ENCODE data around the gene CFAP221.

CFAP221 gene

DNA sequence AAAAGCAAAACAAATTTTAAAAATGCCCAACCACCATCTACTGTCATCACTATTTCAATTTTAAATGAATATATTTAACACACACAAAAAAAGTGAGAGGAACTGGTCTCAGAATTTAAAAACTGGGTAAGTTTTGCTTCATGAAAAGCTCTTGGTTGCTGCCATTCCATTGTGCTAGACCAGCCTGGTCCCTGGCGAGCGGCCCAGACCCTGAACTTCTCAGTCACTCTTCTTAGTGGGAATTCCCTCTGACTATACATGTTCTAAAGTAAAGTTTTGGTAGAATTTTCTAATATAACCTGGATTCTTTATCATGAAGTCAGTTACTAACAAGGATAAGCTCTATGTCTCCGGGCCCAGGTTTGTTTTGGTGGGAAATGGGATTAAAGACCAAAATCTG lies 99.9 kb downstream of the CFAP221 start:
- peak in 6 of 51 donors; percentile 4 to 29 (median 16) for DNase-seq

DNA sequence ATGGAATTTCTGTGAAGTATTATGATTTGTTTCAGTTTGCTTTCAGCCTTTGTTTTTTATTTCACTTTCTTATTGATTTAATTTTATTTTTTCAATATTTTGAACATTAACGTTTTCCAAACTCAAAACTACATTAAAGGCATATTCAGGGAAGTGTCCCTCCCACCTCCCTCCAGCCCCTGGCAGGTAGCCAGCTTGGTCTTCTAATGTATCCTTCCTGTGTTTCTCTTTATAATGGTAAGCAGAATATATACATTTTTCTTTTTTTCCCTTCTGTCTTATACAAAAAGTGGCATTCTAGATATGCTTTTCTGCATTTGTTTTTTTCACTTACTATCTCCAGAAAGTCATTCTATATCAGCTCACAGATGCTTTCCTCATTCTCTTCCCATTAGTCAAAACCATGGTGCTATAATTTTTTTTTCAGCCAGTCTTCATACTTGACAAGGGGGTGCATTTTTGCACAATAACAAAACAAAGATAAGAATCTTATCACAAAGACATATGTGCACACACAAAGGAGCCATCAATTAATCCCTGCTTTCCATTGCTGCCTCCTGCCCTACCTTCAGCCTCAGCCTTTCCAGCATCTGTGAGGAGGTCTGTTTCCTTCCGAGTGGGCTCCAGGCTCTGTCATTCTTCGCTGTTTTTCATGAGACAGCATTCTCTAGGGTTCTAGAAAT lies 101.1 kb downstream of the CFAP221 start:
- no peak for DNase-seq

DNA sequence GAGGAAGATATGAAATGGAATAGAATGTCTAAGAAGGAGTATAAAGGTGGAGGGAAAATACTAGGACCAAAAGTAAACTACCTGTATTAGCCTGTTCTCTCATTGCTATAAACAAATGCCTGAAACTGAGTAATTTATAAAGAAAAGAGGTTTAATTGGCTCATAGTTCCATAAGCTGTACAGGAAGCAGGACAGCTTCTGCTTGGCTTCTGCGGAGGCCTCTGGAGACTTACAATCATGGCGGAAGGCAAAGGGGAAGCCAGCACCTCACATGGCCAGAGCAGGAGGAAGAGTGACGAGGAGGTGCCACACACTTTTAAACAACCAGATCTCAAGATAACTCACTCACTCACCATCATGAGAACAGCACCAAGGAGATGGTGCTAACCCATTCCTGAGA lies 101.9 kb downstream of the CFAP221 start:
- DNase-seq = no peak

DNA sequence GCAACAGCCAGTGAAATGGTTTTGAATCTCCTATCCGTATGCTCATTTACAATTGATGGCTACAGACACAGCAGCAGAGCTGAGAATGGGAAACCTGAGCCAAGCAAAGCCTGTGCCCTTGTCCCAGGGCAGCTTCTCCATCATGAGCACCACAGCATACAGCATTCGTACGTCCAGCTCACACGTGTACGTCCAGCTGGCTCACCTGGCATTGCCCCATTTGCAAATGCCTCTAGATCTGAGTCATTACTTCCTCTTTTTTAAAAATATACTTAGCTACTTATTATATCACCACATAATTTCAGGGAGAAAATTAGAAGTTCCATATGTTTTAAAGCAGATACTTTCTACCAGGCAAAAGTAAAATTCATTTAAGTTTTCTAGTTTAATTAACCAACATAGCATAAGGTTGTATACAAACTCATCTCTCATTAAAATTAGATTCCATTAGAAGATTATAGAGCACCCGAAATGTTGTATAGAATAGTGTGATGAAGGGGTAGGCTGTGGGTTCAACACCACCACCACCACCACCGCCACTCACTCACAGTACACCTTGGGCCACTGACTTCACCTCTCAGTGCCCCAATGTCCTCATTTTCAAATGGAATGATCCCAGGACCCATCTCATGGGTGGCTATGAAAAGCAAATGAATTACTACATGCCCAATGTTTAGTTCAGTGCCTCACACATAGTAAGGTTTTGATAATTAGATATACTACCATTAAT lies 103.4 kb downstream of the CFAP221 start:
- no peak for DNase-seq

DNA sequence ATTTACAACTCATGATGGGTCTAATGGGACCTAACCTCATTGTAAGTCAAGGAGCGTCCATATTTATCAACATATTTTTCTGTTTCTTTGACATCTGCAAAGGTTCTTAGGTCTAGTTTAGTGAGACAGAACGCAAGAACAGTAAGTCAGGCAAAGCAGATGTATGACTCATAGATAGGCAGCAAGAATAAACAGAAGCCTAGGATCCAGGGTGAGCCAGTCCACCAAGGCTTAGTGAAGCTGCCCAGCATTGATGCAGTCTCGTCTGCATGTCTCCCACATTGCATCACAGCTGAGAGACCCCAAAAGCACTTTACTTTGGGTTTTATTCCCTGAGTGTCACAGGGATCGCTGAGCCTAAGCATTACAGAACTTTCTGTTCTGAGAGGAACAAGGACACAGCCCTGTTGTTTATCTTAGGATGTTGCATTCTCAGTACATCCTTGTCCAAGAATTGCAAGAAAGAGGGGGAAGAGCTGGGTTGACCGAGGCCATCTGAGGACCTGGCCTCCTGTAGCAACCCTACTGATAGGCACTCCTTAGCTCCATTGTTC lies 105.2 kb downstream of the CFAP221 start:
- no peak for DNase-seq

DNA sequence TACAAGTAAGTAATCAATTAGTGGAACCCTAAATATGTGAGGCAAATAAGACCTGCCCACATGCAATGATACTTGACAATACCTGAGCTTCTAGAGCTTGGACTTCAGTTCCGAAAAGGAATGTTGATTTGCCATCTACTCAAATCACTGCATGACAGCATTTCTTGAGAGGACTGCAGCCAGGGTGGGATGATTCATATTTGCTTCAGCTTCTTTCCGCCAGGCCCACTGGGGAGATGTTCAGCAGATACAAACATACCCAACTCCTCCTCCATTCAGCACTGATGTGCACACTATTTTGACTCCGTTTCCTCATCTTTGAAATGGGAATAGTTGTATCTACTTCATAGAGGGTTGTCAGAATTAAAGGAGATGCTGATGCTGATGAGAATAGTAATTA lies 106.0 kb downstream of the CFAP221 start:
- no peak for DNase-seq

DNA sequence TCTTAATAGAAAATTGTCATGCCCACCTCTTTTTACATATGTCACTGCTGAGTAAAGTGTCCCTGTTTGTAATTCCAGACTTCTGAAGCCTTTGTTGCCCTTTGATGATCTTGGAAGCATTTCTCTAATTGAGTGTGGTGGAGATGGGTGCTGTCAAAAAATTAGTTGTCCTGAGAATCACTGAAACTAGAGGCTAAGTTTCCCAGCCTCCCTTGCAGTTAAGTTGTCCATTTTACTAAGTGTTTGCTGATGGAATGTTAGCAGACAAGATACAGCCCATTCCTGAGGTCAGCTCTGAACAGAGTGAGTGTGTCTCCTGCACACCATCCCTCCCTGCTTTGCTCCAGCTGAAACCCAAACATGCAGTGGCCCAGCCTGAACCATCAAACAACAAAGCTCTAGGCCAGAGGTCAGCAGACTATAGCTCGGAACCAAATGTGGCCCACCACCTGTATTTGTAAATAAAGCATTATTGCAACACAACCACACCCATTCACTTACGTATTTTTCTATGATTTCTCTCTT lies 106.7 kb downstream of the CFAP221 start:
- no peak for DNase-seq

DNA sequence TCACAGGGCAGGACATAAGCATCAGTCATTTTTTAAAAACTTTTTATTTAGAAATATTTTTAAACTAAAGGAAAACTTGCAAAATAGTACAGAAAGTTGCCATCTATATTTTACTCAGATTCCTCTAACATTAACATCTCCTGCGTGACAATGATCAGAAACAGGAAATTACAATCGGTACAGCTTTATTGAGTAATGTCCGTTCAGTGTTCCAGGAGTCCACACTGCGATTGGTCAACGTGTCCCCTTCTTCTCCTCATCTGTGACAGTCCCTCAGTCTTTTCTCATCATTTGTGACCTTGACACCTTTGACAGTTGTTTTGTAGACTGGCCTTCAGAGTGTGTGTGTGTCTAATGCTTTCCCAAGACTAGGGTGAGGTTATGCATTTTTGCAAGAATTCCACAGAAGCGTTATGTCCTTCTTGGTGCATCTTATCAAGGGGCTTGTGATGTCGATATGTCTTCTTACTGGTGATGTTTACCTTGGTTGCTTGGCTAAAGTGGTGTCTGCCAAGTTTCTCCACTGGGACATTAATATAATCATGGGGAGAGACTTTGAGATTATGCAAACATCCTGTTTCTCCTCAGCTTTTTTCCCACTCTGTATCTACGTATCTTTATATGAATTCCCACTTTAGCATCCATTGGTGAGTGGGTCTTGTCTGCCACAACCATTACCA lies 113.4 kb downstream of the CFAP221 start:
- DNase-seq = no peak

DNA sequence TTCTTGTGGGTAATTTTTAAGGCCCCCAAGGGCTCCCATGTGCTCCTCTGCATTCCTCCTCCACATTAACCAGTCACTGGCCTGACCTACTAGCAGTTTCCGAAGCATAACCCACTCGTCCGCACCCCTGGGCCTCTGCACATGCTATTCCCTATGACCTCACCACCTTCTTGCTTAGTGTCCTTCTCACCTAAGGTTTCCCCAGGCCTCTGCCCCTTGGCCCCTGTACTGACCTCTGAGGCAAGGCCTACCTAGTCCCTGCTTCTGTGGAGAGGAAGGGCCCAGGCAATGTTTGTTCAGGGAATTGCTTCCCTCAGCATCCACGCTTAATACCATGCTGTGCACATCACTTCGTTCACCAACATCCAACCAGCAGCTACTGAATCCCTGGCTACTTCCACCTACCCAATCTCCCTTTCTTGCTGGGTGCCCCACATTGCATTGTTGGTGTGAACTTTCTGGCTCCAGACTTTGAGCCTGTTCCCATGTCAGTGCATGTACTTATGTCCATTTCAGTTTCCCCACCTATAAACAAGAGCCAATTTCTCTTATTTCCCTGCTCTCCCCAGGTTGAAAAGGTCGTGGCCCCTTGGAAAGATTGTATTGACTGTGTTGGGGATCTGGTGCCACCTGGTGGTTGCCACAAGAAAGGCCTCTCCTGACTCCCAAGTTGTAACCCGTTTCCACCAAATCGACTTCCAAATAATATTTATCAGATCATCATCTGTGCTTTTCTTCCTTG lies 115.5 kb downstream of the CFAP221 start:
- peak in 9 of 51 donors; percentile 19 to 64 (median 32) for DNase-seq

DNA sequence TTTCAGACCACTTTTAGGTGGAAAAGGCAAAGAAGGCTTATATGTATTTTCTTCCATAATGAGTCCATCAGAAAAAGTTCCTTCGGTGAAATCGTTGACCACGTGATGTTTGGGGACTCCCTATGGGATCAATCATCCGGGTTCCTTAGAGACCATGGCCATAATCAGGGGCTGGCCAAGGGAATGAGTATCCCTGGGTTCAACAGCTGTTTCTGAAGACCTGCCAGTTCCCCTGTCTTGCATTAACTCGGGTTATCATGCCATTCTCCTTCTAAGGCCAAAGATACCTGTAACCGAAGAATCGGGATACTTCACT lies 116.1 kb downstream of the CFAP221 start:
- no peak for DNase-seq

DNA sequence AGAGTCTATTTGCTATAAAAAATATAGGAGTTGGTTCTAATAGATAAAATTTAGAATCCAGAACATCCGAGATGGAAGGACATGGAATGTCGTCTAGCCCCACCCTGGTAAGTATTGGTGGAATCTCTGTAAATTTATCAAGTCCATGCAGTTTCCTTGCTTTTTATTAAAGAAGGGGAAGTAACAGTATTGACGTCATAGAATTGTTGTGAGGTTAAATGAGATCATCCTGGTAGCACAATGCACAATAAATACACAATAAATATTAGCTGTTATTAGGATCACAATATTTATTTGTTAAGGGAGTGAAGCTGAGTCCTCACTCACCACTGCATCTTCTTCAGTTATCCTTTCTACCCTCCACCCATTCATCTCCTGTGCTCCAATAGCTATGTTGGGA lies 118.0 kb downstream of the CFAP221 start:
- no peak for DNase-seq

DNA sequence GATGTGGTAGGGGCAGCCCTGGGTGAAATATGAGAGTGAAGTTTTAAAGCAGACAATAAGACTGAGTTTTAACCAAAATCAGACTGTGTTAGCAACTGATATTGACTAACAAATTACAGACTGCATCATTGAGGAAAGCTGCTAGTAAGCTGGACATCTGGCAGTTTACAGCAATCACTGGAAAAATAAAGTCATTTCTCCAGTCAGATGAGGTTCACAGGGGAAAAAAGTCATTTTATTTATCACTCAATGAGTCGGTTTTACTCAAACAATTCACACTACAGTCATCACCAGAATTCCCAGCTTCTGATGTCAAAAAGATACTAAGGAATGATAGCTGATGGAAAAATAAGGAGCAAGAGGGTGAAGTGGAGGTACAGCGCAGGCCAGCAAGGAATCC lies 124.3 kb downstream of the CFAP221 start:
- no peak for DNase-seq

DNA sequence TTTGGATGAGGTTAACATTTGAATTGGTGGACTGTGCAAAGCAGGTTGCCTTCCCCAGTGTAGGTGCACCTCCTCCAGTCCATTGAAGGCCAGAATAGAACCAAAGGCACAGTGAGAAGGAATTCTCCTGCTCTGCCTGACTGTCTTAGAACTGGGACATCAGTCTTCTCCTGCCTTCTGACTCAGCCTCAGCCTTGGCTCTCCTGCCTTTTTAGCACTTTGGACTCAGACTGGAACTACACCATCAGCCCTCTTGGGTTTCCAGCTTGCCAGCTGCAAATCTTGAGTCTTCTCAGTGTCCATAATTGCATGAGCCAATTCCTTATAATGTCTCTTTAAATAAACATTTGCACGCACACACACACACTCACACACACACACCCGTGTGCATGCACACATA lies 126.8 kb downstream of the CFAP221 start:
- DNase-seq = no peak

DNA sequence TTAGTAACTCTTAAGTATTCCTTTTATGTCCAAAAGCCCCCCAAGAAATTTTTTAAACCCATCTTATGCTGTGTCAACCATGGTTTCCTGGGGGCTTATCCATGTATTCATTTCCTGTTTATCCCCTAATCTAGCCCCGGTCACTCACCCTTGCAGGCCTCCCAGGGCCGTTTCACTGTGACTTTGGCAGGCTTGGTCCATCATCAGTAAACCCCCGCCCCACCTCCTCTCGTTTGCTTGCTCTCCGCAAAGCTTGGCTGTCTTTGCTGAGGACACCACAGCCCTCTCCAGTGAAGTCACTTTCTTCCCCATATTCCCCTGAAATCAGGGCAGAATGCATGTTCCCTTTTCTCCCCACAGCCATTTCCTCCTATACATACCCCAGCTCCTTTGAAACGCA lies 127.5 kb downstream of the CFAP221 start:
- DNase-seq = no peak

DNA sequence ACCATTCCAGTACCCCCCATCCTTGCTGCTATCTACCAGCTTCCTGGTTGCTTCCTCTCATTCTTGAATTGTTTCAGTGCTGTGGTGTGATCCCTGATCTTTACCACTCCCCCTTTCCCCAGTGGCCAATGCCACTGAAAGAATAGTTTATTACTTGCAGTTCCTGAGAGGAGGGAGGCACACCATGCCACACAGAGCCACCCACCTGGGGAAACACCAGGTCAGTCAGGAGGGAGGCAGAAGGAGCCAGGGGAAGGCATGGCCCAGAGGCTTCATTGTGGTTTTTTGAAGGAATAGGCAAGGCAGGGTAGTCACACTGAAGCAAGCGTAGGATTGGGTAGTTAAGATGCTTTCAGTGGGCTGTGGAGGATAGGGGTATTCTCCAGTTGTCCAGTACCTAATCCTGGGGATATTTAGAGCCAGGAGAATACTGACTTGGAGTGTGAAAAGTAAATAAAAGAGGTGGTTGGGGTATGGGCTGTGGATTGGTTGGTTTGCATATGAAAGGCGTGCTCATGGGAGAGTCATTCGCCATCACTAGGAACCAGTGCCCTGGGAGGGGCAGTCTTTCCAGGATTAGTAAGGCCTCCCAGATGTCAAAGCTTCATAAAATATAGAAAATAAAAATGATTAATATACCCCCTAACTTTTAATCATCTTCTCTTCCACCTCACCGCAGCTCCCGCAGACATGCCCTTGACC lies 128.1 kb downstream of the CFAP221 start:
- no peak for DNase-seq

DNA sequence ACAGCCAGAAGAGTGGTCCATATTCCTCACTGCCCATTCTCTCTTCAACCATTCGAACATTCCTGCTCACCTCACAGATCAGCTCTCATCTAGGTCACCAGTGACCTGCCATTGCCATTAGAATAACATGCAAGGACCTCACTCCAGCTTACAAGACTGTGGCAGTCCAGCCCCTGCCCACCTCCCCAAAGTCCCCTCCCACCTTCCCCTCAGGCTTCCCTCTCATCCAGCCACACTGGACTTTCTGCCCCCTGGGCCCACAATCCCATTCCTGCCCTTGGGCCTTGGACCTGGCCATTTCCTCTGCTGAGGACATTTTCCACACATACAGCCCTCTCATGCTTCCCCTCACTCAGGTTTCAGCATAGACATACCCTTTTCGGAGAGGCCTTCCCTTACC lies 129.5 kb downstream of the CFAP221 start:
- no peak for DNase-seq

DNA sequence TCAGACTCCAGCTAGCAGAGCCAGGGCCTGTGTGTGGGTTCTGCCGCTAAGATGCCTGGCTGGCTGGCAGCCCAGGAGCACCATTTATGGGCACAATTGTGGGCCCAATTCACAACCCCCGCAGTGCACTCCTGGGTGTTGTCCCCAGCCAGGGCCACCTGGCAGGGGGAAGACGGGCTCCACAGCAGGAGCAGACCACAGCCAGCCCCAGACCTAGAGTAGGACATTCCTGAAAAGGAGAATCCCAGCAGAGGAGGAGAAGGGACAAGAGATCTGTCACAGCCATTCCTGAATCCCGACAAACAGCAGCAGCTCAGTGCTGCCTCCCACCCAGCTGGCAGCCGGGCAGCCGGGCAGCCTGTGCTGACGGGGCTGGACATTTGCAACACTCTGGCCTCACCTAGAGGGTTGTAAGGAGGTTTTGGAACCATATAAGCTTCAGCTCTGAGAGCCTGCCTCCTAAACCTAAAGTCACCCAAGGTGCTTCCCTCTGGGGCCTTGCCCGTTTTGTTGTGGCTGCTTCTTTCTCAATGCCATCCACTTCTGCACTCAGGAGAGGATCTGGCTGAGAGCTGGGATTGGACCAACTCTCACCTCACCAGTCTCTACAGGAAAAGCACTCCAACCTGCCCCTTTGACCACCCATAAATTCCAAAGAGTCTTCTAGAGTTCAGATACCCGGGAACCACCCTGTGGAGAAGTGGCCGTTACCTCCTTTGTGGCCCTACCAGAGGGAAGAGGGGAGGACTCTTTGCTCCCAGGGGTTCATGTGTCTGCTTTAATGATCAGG lies 130.7 kb downstream of the CFAP221 start:
- no peak for DNase-seq

DNA sequence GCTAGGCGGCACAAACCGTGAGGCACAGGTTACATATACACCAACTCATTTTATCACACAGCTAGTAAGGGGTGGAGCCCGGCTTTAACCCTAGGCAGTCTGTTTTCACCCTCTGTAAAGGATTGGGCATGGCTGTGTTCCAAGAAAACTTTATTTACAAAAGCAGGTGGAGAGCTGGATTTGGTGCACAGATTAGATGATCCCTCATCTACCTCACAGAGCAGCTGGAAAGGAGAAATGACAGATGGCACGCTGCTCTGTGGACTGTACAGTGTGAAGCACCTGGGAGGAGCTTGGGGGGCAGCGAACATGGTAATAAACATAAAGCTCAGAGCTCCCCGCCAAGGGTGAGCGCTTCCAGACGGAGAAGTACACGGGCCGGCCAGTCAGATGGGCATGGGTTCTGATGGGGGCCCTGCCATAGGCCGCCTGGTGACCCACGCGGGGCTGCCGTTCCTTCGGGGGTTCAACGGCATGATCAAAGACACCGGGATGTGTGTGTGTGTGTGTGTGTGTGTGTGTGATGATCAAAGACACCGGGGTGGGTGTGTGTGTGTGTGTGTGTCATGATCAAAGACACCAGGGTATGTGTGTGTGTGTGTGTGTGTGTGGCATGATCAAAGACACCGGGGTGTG lies 133.9 kb downstream of the CFAP221 start:
- DNase-seq = no peak

DNA sequence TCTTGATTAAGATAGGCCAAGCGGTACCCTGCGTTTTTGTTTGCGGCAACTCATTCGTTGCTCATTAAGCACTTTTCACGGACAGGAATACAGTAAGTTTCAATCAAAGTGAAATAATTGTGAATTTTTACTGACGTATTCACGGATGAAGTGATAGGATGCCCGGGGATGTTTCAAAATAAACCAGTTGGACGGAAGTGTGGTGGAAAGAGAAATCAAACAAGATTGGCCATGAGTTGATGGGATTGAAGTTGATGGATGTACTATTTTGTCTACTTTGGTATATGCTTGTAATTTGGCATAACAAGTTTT lies 135.2 kb downstream of the CFAP221 start:
- DNase-seq = no peak

DNA sequence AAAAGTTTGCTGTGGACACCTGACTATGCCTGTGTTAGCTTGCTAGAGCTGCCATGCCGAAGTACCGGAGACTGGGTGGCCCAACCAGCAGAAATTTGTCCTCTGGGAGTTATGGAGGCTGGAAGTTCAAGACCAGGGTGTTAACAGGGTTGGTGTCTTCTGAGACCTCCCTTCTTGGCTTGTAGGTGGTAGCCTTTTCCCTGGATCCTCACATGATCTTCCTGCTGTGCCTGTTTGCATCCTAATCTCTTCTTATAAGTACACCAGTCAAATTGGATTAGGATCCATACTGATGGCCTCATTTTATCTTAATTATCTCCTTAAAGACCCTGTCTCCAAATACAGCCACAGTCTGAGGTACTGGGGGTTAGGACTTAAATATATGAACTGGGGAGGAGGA lies 135.6 kb downstream of the CFAP221 start:
- DNase-seq = no peak
